Hepatocyte (in vitro differentiated cells): Measurements from ENCODE around the gene BRD4.

Experiments used
- CTCF ChIP-seq: fragments of 200-600 bp; sonication (generic); IDR thresholded peaks from 2 replicates; pipeline ENCODE4 v1.5.1; 2016; ENCODE audit warnings: antibody characterized with exemption, mild to moderate bottlenecking; ENCODE audit not compliant: poor library complexity
- EZH2 ChIP-seq: fragments of 200-600 bp; sonication (generic); IDR thresholded peaks from 2 replicates; pipeline ENCODE4 v1.6.1; 2016; ENCODE audit warnings: antibody characterized with exemption, mild to moderate bottlenecking, borderline replicate concordance
- EZH2phosphoT487 ChIP-seq: fragments of 200-600 bp; sonication (generic); IDR thresholded peaks from one replicate; pipeline ENCODE4 v1.6.1; 2018; ENCODE audit warnings: antibody characterized with exemption, mild to moderate bottlenecking, low read depth, moderate library complexity; ENCODE audit not compliant: unreplicated experiment, severe bottlenecking

- TF ChIP-seq CTCF = no peak
- no peak for TF ChIP-seq EZH2phosphoT487
- no peak for TF ChIP-seq EZH2
These were observed 33.3 kb downstream of the BRD4 start for GRCh38 chr19:15298847-15299567.
